ENCODE results near the gene DPP9. TPM values are rescaled to one million over a fixed set of nuclear protein-coding genes. Genes with fewer than 3 reads are reported as not detected.

Gene DPP9
- polyA plus RNA-seq, 1 donor from 2014 or later, result 40.5 TPM

GRCh38 chr19:4636151-4636717 is 87.4 kb downstream of the DPP9 start:
- Mint-ChIP-seq H3K4me3 (peak overlapping the region in 3 of 4 donors; percentile 54 to 71 (median 70)), H3K4me1 (peaks cover 8 to 22% (median 21%) of the 10 kb centered on the region in 3 donors), H3K27ac (peak overlapping the region in 2 of 3 donors; percentile 61 to 75), H3K36me3 (peaks cover 1% of the 10 kb centered on the region), H3K9me3 (no peaks in the 10 kb centered on the region), H3K27me3 (no peaks in the 10 kb centered on the region)

- Mint-ChIP-seq H3K4me3 (peak overlapping the region in 2 of 4 donors; percentile 48 to 71), H3K36me3 (peaks cover 1% of the 10 kb centered on the region), H3K27ac (no peak overlapping the region), H3K9me3 (no peaks in the 10 kb centered on the region), H3K27me3 (no peaks in the 10 kb centered on the region), H3K4me1 (peaks cover 8 to 22% (median 20%) of the 10 kb centered on the region in 3 donors)
Observed at GRCh38 chr19:4635754-4636116, 87.9 kb downstream of the DPP9 start.

GRCh38 chr19:4633140-4633967 is 90.3 kb downstream of the DPP9 start:
- H3K4me3 Mint-ChIP-seq, result peak overlapping the region in 2 of 4 donors; percentile 49 to 62
- peak overlapping the region in 2 of 3 donors; percentile 66 to 69 for H3K27ac Mint-ChIP-seq

More at GRCh38 chr19:4633140-4633967, 90.3 kb downstream of the DPP9 start:
- Mint-ChIP-seq H3K4me1 (peaks cover 3 to 10% (median 7%) of the 10 kb centered on the region in 3 donors), H3K9me3 (peaks cover 0 to 2% (median 0%) of the 10 kb centered on the region in 3 donors), H3K36me3 (no peaks in the 10 kb centered on the region), H3K27me3 (no peaks in the 10 kb centered on the region)

Other genes starting within 250 kb of the DPP9 start
- gene PLIN4, start 205.4 kb downstream of the DPP9 start, polyA plus RNA-seq, result 0.15 TPM
- gene PLIN5, start 188.6 kb downstream of the DPP9 start, polyA plus RNA-seq, result not detected
- gene LRG1, start 183.8 kb downstream of the DPP9 start, polyA plus RNA-seq, result 0.81 TPM
- not detected for gene SEMA6B, start 164.2 kb downstream of the DPP9 start, polyA plus RNA-seq
- gene TNFAIP8L1, start 84.3 kb downstream of the DPP9 start, polyA plus RNA-seq, result 18.4 TPM
- 100 TPM for gene MYDGF, start 53.5 kb downstream of the DPP9 start, polyA plus RNA-seq
- gene FEM1A, start 67.9 kb upstream of the DPP9 start, polyA plus RNA-seq, result 4.1 TPM
- 23.3 TPM for gene TICAM1, start 107.9 kb upstream of the DPP9 start, polyA plus RNA-seq
- 52.1 TPM for gene PLIN3, start 143.8 kb upstream of the DPP9 start, polyA plus RNA-seq
- gene ARRDC5, start 179.1 kb upstream of the DPP9 start, polyA plus RNA-seq, result 1.2 TPM
- not detected for gene UHRF1, start 185.7 kb upstream of the DPP9 start, polyA plus RNA-seq
- gene KDM4B, start 245.3 kb upstream of the DPP9 start, polyA plus RNA-seq, result 78.2 TPM